ENCODE measurements around the gene ANKRD45. TPM values are rescaled to one million over a fixed set of nuclear protein-coding genes. Genes with fewer than 3 reads are reported as not detected.
A peak's percentile ranks its signal among the peaks of the same experiment; 100 is the strongest.
"Not testable (repeated sequence)": the region's sequence is repeated elsewhere in the genome, so short reads cannot be mapped to it uniquely, and the experiment has no call there.

ANKRD45 gene
- total RNA-seq, 1 experiment from 2014 or later, result 0.31 TPM

DNA sequence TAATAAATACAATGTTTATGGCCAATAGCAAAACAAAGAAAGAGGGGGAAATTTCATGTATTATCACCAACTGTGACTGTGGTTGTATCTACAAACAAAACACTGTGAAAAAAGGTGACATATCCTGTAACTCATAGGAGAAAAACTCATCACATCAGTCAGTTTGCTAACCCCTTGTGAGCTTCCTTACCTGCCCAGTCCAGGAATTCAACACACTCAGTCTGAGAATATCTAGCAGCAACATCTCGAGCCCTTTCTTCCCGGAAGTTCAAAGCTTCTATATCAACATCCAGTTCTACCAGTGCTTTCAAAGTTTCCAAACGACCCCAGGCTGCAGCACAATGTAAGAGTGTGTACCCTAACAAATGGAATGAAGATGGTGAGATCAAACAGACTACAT is 23.0 kb downstream of the ANKRD45 start:
- no peaks in the 10 kb centered on the region for H4K20me1 ChIP-seq (ENCODE audit: control insufficient read depth, insufficient read depth, insufficient read length)
- Mint-ChIP-seq H3K36me3 (ENCODE audit: insufficient read depth in 1 of 3, low read depth in 3 of 3) (peaks cover 0 to 15% (median 10%) of the 10 kb centered on the region in 3 experiments; a peak in 4 of 7 replicates), H3K4me3 (no peak overlapping the region), H3K9me3 (peaks cover 1 to 3% of the 10 kb centered on the region in 2 experiments; a peak in 3 of 5 replicates), H3K27ac (no peak overlapping the region), H3K4me1 (peaks cover 0 to 4% of the 10 kb centered on the region in 2 experiments; a peak in 1 of 4 replicates), H3K27me3 (ENCODE audit: low read depth) (peaks cover under 1% of the 10 kb centered on the region; the same call in 1 of the 2 replicates)
- H3K4ac ChIP-seq (ENCODE audit: low read depth, low read length), result no peak overlapping the region
- no peak overlapping the region for H3K23ac ChIP-seq (ENCODE audit: insufficient read length, low read depth, low read length)
- no peak overlapping the region for H3T11ph ChIP-seq (ENCODE audit: low read length)
- H2BK120ac ChIP-seq (ENCODE audit: low read depth, low read length, poor library complexity, severe bottlenecking), result no peak overlapping the region
- no peaks in the 10 kb centered on the region for H3K23me2 ChIP-seq (ENCODE audit: insufficient read length, low read depth, low read length, poor library complexity, severe bottlenecking)
- no peak overlapping the region for H3K27ac ChIP-seq (ENCODE audit: insufficient read length, low read depth, low read length)
- H3K79me2 ChIP-seq (ENCODE audit: insufficient read depth, low read length), result no peaks in the 10 kb centered on the region
- WGBS (ENCODE audit: extremely low coverage, insufficient read length, low lambda C conversion rate), result no CpG with 5 or more reads among the region's 3 CpGs
- H3K56ac ChIP-seq (ENCODE audit: insufficient read length, low read depth, low read length), result no peak overlapping the region
- H3K14ac ChIP-seq (ENCODE audit: insufficient read depth, low read length), result no peak overlapping the region
- no peak overlapping the region for H2BK15ac ChIP-seq (ENCODE audit: low read depth, low read length)
- no peak overlapping the region for H2BK20ac ChIP-seq (ENCODE audit: low read depth, low read length, poor library complexity, severe bottlenecking)
- no peak overlapping the region for H3K9ac ChIP-seq (ENCODE audit: extremely low read depth, insufficient read length, low read length)
- H2AK5ac ChIP-seq (ENCODE audit: insufficient read length, low read length), result no peak overlapping the region
- no peaks in the 10 kb centered on the region for H3K27me3 ChIP-seq (ENCODE audit: insufficient read depth, low read length)
- no peak overlapping the region for H4K5ac ChIP-seq (ENCODE audit: insufficient read length, low read depth, low read length)
- H2BK12ac ChIP-seq (ENCODE audit: insufficient read length, low read depth, low read length), result no peak overlapping the region
- H4K8ac ChIP-seq (replicated peaks; ENCODE audit: insufficient read length, low read depth, low read length), result no peak overlapping the region
- no peak for TF ChIP-seq CTCF (conservative IDR thresholded peaks at IDR 0.05)
- H2BK5ac ChIP-seq (ENCODE audit: insufficient read length, low read length), result no peak overlapping the region
- no peak overlapping the region for H3K4me2 ChIP-seq (ENCODE audit: insufficient read depth, insufficient read length, low read length)
- DNase-seq, result no peak
- no peaks in the 10 kb centered on the region for H3K9me3 ChIP-seq (ENCODE audit: control insufficient read depth, low read depth, low read length)
- H3K18ac ChIP-seq (ENCODE audit: insufficient read length, low read depth, low read length), result no peak overlapping the region
- H3K79me1 ChIP-seq (ENCODE audit: insufficient read depth, low read depth, low read length, poor library complexity, severe bottlenecking), result no peaks in the 10 kb centered on the region
- H4K91ac ChIP-seq (ENCODE audit: insufficient read length, low read depth, low read length), result no peak overlapping the region
- H3K4me1 ChIP-seq (ENCODE audit: insufficient read depth, low read length), result no peaks in the 10 kb centered on the region
- H2AFZ ChIP-seq (ENCODE audit: low read length), result no peak overlapping the region

DNA sequence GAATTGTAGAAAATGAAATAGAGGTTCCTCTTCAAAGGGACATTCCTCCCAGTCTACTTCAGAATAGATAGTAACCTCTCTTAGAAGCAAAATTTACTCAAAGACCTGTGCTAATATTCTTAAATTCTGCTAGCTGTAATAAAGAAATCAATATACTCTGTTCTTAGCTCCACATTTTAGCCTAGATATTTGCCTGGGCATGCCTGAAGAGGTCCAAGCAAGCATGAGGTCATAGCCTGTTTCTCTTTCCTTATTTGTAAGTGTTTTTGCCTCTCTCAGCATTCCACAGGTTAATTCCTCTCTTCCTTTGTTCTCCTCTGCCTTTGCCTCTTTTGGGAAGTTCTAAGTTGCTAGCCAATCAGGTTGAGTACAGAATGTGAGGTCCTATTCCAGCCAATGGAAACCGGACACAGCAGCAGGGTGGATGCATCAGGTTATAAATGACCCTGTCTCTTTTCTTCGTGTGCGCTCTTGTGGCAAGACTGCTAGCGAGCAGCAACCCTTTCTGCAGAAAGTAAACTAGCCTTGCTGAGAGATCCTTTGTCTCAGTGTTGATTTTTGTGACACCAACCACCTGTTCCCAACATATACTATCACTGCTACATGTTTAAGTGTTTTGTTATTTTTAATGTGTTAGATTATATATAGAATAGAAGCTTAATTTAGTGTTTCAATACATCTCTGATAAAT is 27.1 kb downstream of the ANKRD45 start:
- not testable (repeated sequence) for H3K79me1 ChIP-seq (ENCODE audit: insufficient read depth, low read depth, low read length, poor library complexity, severe bottlenecking); H3K4me2 ChIP-seq (ENCODE audit: insufficient read depth, insufficient read length, low read length); H3T11ph ChIP-seq (ENCODE audit: low read length); H3K56ac ChIP-seq (ENCODE audit: insufficient read length, low read depth, low read length); H4K5ac ChIP-seq (ENCODE audit: insufficient read length, low read depth, low read length); H2BK5ac ChIP-seq (ENCODE audit: insufficient read length, low read length); H3K27me3 ChIP-seq (ENCODE audit: insufficient read depth, low read length); H2BK12ac ChIP-seq (ENCODE audit: insufficient read length, low read depth, low read length); H3K9ac ChIP-seq (ENCODE audit: extremely low read depth, insufficient read length, low read length); H3K79me2 ChIP-seq (ENCODE audit: insufficient read depth, low read length); H3K4me1 ChIP-seq (ENCODE audit: insufficient read depth, low read length); H3K27ac ChIP-seq (ENCODE audit: insufficient read length, low read depth, low read length); H3K27me3 Mint-ChIP-seq (ENCODE audit: low read depth); H4K20me1 ChIP-seq (ENCODE audit: control insufficient read depth, insufficient read depth, insufficient read length); H3K9me3 ChIP-seq (ENCODE audit: control insufficient read depth, low read depth, low read length); H3K9me3 Mint-ChIP-seq; H2AFZ ChIP-seq (ENCODE audit: low read length); H3K14ac ChIP-seq (ENCODE audit: insufficient read depth, low read length); H2BK120ac ChIP-seq (ENCODE audit: low read depth, low read length, poor library complexity, severe bottlenecking); H3K23me2 ChIP-seq (ENCODE audit: insufficient read length, low read depth, low read length, poor library complexity, severe bottlenecking); H3K18ac ChIP-seq (ENCODE audit: insufficient read length, low read depth, low read length); H3K4ac ChIP-seq (ENCODE audit: low read depth, low read length); H2AK5ac ChIP-seq (ENCODE audit: insufficient read length, low read length); H4K91ac ChIP-seq (ENCODE audit: insufficient read length, low read depth, low read length); H2BK20ac ChIP-seq (ENCODE audit: low read depth, low read length, poor library complexity, severe bottlenecking); H3K4me1 Mint-ChIP-seq; H3K23ac ChIP-seq (ENCODE audit: insufficient read length, low read depth, low read length); H2BK15ac ChIP-seq (ENCODE audit: low read depth, low read length); H3K4me3 Mint-ChIP-seq; H4K8ac ChIP-seq (replicated peaks; ENCODE audit: insufficient read length, low read depth, low read length)
- peaks cover 4 to 23% (median 22%) of the 10 kb centered on the region in 3 experiments; a peak in 5 of 7 replicates for H3K36me3 Mint-ChIP-seq (ENCODE audit: insufficient read depth in 1 of 3, low read depth in 3 of 3)
- H3K27ac Mint-ChIP-seq, result peak overlapping the region in 2 of 3 experiments; percentile 77 to 86; a peak in 3 of 7 replicates
- WGBS (ENCODE audit: extremely low coverage, insufficient read length, low lambda C conversion rate), result no CpG with 5 or more reads among the region's 4 CpGs
- peak; percentile 28 for DNase-seq

Measured in H9 (cell line).